HG03066 (cell line): Measurements from ENCODE around the gene TERB1.
"Not testable (repeated sequence)": the region's sequence is repeated elsewhere in the genome, so short reads cannot be mapped to it uniquely, and the experiment has no call there.

ENCODE experiments used
- ATAC-seq: cut with Tn5 transposase; IDR thresholded peaks from one replicate; pipeline ENCODE4 v1.9.1; 2021; ENCODE audit warnings: low read depth; ENCODE audit not compliant: unreplicated experiment

Gene TERB1

DNA sequence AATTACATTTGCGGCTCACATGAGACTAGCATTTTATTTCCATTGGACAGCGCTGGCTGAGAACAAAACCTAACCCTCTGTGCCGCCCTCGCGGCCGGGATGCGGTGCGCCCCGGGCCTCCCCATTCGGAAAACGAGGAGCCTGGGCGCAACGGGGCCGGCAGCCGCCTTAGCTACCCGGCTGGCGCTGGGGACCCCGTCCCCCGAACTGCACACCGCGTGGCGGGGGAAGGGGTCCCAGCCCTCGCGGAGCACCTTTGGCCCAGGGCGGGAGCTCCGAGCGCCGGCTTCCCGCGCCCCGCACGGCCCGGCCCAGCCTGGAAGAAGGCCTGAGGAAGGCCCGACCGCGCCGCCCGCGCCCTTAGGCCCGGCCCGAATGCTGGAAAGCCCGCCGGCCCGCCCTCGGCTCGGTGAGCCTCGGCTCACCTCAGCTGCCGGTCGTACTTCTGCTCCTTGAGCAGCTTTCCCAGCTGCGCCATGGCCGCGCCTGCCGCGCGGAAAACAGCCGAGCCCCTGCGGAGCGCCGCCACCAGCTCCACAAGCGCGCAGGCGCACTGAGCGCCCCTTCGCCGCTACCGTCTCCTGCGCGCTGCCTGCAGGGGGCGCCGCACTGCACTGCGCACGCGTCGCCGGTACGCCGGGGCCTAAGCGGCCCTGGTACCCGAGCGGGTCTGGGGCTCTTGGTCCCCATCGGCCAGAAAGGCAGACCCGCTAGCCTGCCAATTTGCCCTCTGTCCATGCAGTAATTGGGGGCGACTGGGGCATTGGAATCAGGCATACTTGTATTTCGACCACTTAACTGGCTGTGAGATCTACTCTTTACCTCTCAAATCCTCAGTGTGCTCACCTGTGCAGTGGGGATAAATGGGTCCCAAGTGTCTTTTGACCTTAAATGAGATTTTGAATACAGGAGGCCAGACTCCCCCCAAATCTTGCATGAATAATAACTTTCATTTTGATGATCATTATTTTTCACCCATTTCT is 29.3 kb upstream of the TERB1 start, which contains the start of gene NAE1:
Gene NAE1, minus strand, starts transcription at position 555 of the 983 bp plus-strand sequence. Its CDS starts 77 bp downstream, at position 478.
- peak; percentile 91 for ATAC-seq

DNA sequence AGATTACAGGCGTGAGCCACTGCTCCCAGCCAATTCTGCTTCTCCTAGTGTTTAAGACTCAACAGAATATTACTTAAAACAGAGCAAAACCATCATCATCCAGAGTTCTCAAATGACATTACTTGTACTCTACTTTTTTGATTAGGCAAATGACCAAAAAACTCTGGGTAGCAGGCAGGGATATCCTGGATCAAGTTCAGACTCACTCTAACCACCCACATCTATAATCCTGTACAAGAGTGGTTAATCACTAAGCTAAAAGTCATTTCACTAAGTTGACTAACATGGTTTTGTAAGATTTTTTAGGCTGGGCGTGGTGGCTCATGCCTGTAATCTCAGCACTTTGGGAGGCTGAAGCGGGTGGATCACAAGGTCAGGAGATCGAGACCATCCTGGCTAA is 22.6 kb upstream of the TERB1 start:
- no peak for ATAC-seq

DNA sequence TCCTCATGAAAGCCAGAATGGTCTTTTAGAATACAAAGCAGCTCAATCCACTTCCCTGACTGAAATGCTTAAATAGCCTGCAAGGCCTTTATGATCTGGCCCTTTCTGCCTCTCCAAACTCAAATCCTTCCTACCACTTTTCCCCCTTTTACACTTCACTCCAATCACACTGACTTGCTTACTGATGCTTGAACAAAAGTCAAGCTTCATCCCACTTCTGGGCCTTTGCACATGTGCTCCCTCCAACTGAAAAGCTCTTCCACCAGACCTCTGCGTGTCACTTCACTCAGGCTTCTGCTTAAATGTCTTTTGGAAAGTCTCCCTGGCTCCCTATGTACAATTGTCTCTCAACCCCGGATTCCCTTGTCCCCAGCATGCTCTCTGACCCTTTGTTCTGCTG is 13.3 kb upstream of the TERB1 start:
- no peak for ATAC-seq

DNA sequence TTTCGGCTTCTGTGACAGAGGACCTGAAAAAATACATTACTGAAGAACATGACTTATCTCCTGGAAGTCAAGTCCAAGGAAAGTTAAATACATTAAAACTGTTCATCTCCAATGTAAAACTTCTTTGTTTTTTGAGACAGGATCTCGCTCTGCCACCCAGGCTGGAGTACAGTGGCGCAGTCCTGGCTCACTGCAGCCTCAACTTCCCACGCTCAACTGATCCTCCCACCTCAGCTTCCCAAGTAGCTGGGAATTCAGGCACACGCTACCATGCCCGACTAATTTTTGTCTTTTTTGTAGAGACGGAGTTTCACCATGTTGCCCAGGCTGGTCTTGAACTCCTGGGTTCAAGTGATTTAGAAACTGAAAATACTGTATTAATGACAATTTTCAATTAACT is 9.7 kb upstream of the TERB1 start:
- no peak for ATAC-seq

DNA sequence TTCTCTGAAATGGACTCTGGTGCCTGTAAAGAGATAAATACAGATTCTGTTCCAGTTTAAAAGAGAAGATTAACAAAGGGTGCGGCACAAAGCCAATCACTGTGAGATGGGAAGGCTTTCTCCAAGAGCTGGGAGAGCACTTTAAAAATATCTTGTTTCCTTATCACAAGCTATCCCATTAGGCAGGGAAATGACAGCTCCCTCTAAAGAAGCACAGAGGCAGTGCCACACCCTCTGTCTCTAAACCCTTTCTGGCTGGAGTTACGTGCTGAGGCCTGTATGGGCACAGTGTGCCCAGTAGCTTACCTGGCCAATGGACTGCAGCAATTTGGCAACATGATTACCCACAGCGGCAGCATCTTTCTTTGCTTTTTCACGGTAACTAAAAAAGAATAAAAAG is 9.0 kb upstream of the TERB1 start:
- ATAC-seq: no peak

DNA sequence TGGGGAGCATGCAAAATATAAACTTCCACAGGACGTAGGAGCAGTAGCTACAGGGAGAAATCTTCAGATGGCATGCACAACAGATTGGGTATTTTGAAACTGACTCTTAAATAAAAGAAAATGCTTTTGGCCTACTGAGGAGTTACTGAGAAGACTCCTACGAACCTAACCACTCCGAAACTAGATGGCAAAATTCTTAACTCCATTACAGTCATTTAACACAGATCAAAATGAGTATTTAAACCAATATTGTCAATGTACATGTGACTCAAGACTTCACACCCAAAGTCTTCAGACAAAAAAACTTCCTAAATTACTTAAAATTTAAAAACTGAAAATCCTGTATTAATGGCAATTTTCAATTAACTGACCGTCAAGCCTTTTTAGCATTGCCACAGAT is 8.4 kb upstream of the TERB1 start:
- no peak for ATAC-seq

DNA sequence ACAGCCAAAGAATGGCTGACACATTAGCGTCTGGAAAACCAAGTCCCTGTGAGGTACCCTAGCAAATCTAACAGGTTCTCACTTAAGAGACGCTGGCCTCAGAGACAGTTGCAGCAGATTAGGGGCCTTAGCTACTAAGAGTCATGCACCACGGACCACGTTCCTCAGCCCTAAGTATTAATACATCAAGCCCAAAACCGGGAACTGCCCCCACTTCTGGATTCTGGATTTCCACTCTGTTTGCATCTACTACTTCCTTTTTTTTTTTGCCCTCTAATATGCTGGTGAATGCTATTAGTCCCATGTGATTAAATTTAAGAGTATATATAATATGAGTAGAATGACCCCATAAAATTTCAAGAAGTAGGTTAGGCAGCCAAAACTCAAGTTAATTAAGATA is 775 bp upstream of the TERB1 start:
- ATAC-seq: no peak

DNA sequence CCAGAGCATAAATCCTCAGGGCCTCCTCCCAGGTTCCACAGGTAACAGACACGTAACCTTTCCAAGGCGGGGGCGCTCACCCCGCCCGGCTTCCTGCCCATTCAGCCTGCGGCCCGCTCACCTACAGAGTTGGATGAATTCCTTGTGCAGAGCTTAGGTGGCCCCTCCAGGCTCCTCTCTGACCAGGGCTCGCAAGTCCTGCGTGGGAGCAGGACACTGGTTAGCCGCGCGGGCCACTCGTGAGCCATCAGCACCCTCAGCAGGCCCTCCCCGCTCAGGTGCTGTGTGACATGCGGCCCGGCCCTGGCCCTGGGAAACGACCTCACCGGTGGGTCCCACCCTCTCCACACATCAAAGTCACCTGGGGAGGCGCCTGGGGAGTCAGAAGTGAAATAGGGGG is 528 bp downstream of the TERB1 start:
- no peak for ATAC-seq

DNA sequence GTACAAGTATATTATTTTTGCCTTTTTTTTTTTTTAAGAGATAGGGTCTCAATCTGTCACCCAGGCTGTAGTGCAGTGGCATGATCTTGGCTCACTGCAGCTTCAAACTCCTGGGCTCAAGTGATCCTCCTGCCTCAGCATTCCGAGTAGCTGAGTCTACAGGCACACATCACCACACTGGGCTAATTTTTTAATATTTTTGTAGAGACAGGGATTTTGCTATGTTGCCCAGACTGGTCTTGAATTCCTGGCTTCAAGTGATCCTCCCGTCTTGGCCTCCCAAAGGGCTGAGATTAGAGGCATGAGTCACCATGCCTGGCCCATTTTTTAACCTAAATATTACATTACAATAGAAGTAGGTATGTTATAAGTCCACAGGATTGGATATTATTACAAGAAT is 3.2 kb downstream of the TERB1 start:
- ATAC-seq: no peak

DNA sequence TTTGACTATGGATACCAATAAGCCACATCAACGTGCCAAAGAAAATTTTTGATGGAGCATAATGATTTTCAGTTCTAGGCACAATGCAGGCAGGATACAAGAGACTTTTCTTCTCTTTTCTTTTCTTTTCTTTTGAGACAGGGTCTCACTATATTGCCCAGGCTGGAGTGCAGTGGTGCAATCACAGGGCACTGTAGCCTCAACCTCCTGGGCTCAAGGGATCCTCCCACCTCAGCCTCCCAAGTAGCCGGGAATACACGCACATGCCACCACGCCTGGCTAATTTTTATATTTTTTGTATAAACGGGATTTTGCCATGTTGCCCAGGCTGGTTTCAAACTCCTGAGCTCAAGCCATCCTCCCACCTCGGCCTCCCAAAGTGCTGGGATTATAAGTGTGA is 7.4 kb downstream of the TERB1 start:
- not testable (repeated sequence) for ATAC-seq

DNA sequence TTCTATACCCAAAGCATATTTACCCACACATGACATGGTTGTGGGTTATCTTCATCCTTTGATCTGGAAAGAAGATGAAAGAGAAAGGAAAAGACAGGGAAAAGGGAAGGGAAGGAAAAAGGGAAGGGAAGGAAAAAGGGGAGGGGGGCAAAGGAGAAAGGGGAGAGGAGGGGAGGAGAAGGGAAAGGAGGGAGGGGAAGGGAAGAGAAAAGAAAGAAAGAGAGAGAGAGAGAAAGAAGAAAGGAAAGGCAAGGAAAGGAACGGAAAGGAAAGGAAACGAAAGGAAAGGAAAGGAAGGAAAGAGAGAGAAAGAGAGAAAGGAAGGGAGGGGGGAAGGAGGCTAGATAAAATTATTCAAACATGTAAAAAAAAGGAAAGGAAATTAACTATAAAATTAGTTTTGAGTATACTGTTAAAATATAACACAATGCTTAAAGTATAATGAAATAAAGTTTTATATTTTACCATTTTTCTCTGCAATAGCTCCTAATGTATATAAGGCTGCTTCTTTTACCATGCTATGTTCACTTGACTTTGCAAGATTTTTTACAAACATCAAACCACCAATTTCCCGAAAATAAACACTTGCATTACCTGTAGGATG is 11.2 kb downstream of the TERB1 start:
- no peak for ATAC-seq

DNA sequence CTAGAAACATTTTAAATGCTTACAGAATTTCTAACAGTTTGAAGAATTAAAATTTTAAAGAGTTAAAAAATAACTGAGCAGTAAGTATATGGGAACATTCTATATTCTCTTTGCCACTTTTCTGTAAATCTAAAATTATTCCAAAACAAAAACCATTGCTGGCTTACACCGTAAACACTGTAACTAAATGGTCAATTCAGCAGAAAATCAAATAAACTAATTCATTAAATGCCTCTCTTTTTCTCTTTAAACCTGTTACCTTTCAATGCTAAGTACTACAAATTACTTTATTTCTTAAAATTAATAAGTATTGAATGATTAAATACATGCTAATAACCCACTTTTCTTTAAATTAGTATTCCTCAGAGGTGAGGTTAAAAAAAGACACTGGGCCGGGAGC is 14.0 kb downstream of the TERB1 start:
- ATAC-seq: no peak

DNA sequence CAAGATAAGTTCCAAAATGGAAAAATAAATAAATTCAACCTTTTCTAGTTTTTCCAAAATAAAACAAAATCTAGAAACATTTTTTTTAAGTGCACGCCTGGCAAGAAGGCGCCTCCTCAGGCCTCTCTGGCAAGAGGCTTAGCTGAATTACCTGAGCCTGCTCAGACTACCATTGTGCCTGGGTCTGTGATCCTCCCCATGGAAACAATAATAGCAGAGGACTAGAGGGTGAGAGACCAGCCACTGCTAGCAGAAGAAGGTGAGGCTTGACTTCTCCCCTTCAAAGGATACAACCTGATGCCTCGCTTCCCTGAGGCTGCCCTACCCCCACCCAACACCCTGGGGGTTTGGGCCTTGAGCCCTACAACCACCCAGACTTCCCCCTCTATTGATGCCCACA is 14.8 kb downstream of the TERB1 start:
- ATAC-seq: no peak

DNA sequence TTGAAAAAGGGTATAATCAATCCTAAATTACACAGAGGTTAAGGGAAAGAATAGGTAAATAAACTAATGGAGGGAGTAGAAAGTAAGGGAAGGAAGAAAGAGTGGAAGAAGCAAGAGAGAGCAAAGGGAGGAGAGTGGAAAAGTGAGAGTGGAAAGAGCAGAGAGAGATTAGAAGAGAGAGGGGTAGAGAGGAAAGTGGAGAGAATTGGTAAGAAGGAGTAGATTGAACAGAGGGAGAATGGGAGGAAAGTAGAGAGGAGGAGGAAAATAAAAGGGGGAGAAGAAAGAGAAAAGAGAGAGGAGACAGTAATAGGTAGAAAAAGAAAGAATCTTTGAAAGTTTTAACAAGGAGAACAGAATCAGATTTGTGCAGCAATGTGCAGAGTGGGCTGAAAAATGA is 24.9 kb downstream of the TERB1 start:
- no peak for ATAC-seq

DNA sequence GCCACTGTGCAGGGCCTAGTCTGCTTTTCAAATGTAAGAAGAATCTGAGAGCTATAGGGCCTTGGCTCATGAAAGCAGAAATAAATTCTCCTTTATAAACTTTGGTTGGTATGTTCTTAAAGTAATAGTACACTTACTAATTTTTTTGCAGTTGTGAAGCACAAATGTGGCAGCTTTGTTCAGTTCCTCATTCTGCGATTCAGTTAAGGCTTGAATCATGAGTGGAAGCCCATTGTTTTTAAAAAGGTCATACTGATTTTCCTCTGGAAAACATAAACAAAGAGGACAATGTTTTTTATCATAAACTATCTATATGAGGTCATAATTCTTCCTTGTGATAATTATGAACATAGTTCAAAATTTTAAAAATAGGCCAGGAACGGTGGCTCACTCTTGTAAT is 26.4 kb downstream of the TERB1 start:
- ATAC-seq: no peak

DNA sequence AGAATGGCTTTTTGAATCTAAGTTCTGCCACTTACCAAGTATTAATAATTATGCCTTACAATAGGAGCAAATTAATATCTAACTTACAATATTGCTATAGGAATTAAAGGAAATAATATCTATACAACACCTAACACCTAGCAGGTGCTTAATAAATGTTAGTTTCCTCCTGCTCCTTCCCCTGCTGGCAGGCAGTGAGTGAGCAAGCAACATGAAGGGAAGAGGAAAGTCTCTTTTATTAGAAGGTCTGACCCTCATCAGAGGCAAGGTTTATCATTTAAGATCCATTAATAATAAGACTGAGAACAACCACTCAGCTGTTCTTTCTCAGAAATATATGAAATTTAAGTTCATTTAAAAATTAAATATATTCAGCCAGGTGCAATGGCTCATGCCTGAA is 43.3 kb downstream of the TERB1 start:
- no peak for ATAC-seq

DNA sequence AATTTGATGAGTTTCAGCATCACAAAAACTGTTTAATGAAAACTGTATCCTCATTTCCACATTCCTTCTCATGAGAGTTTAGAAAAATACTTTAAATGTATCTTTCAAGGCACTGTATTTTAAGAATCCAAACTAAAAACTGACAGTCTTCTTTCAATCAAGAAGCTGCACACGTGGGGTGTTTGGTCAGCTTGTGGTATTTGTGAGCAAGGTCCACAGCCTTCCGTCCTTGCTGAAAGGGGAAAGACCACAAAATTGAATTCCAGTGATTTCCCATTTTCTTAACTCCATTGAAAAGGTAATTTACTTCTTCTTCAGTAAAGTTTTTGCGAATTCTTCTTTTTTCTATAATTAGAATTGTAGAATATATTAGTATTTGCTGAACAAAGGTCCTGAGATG is 46.6 kb downstream of the TERB1 start:
- ATAC-seq: no peak

DNA sequence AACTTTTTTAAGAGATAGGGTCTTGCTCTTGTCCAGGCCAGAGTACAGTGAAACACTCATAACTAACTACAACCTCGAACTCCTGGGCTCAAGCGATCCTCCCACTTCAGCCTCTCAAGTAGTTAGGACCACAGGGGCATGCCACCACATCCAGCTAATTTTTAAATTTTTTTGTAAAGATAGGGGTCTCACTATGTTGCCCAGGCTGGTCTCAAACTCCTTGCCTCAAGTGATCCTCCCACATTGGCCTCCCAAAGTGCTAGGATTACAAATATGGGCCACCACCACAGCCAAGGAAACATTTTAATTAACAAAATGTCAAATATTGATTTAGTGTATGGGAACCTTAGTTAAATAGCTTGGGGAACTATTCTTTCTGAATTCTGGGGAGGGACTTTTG is 47.2 kb downstream of the TERB1 start:
- ATAC-seq: no peak

DNA sequence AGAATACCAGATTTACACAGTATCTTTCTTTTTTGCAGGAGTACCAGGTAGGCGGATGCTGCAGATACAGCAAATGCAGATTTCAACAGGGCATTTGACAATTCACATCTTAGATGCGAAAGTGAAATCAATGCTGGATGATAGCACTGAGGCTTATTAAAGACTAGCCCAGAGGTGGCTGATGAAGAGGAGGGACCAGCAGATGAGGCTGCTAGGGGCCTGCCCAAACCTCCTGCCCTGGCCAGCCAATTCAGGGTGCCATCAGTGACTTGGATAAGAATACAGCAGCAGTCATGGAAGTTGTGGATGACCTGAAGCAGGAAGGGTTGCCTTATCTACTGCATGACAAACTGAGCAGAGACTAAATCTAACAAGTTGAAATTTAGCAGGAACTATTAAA is 48.4 kb downstream of the TERB1 start:
- ATAC-seq: no peak

DNA sequence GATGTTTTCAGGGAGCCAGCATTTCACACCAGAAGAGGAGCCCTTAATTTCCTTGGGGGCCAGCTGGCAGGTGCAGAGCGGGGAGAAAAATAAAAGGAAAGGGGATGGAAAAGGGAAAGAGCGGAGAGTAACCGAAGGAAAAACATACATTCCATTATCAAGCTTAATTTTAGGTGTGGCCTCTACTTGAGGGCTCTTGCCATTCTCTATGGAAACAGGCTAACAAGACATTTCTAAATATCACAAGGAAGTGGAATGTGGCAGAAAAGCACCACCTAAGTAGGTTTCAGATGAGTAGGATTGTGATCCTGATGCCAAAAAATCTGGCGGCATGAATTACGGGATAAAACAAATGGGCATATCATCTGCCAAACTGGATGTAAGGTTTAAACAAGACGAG is 49.0 kb downstream of the TERB1 start:
- ATAC-seq: no peak

DNA sequence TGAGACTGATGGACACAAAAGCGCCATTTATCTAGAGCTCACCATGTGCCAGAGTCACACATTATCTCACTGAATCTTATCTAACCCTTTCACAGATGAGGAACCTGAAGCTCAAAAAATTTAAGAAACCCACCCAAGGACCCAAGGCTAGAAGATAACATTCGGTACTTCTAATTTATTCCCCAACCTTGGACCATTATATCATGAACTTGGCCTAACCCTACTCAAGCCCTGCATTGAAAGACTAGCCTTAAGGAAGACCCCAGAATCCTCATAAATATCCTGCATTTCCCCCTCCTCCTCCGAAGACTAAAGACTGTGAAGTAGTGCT is 49.4 kb downstream of the TERB1 start:
- no peak for ATAC-seq

DNA sequence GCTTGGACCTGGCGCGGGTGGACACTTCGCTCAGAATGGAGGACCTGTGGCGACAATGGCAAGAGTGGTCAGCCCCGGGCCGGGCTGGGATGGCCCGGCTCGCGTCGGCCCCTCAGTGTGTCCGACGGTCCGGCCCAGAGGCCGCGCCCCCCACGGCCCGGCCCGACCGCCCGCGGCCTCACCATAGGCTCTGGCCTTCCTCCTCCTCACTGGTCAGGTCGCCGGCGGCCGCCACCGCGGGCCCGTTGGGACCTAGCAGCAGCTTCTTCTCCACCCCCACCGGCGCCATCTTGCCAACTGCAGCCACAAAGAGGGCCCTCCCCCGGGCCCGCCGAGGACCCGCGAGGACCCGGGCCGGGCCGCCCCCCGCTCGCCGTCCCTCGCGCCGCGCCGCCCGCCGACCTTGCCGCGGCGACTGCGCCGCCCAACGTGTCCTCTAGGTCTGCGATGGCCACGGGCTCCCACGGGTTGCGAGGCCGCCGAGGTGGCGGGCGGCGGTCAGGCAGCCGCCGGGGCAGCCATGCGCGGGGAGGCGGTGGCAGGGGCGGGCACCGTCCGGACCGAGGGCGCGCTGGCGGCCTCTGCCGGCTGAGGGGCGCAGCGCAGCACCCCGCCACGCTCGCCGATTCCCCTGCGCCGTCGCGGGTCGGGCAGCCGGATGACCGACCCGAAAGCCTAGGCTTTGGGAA is 49.9 kb downstream of the TERB1 start, which contains the start of gene DYNC1LI2:
Gene DYNC1LI2, minus strand, starts transcription at position 307 of the 689 bp plus-strand sequence. Its CDS starts 18 bp downstream, at position 289.
- ATAC-seq: peak; percentile 82
